ENCODE data around the gene SMAD2. TPM values are rescaled to one million over a fixed set of nuclear protein-coding genes. Genes with fewer than 3 reads are reported as not detected.
"Not testable (repeated sequence)": the region's sequence is repeated elsewhere in the genome, so short reads cannot be mapped to it uniquely, and the experiment has no call there.

Gene SMAD2
- polyA plus RNA-seq, 4 donors: 83.4 to 96.7 (median 84.5) TPM

GRCh38 chr18:47858607-47859006 is 71.9 kb downstream of the SMAD2 start:
- DNase-seq (ENCODE audit: low read depth in 4 of 4, low spot score in 2 of 4): no peak

GRCh38 chr18:47847635-47848034 is 82.8 kb downstream of the SMAD2 start:
- DNase-seq (ENCODE audit: low read depth in 4 of 4, low spot score in 2 of 4): no peak

GRCh38 chr18:47846431-47846830 is 84.0 kb downstream of the SMAD2 start:
- no peak for DNase-seq (ENCODE audit: low read depth in 4 of 4, low spot score in 2 of 4)

GRCh38 chr18:47844828-47845498 is 85.5 kb downstream of the SMAD2 start:
- DNase-seq (ENCODE audit: low read depth in 4 of 4, low spot score in 2 of 4): no peak

GRCh38 chr18:47842836-47843235 is 87.6 kb downstream of the SMAD2 start:
- DNase-seq (ENCODE audit: low read depth in 4 of 4, low spot score in 2 of 4): no peak

GRCh38 chr18:47838396-47838795 is 92.1 kb downstream of the SMAD2 start:
- DNase-seq (ENCODE audit: low read depth in 4 of 4, low spot score in 2 of 4): no peak

GRCh38 chr18:47832348-47832747 is 98.1 kb downstream of the SMAD2 start:
- DNase-seq (ENCODE audit: low read depth in 4 of 4, low spot score in 2 of 4): no peak

- DNase-seq (ENCODE audit: low read depth in 4 of 4, low spot score in 2 of 4): no peak
Measured at GRCh38 chr18:47831351-47831750, 99.1 kb downstream of the SMAD2 start.

- no peak for DNase-seq (ENCODE audit: low read depth in 4 of 4, low spot score in 2 of 4)
Measured at GRCh38 chr18:47830772-47831171, 99.7 kb downstream of the SMAD2 start.

GRCh38 chr18:47829831-47830230 is 100.6 kb downstream of the SMAD2 start:
- no peak for DNase-seq (ENCODE audit: low read depth in 4 of 4, low spot score in 2 of 4)

GRCh38 chr18:47828031-47828430 is 102.4 kb downstream of the SMAD2 start:
- not testable (repeated sequence) for DNase-seq (ENCODE audit: low read depth in 4 of 4, low spot score in 2 of 4)

GRCh38 chr18:47826157-47827074 is 104.0 kb downstream of the SMAD2 start:
- no peak for DNase-seq (ENCODE audit: low read depth in 4 of 4, low spot score in 2 of 4)

GRCh38 chr18:47821314-47821713 is 109.1 kb downstream of the SMAD2 start:
- no peak for DNase-seq (ENCODE audit: low read depth in 4 of 4, low spot score in 2 of 4)

GRCh38 chr18:47817795-47818077 is 112.7 kb downstream of the SMAD2 start:
- no peak for DNase-seq (ENCODE audit: low read depth in 4 of 4, low spot score in 2 of 4)

GRCh38 chr18:47817017-47817794 is 113.3 kb downstream of the SMAD2 start:
- no peak for DNase-seq (ENCODE audit: low read depth in 4 of 4, low spot score in 2 of 4)

GRCh38 chr18:47815486-47816270 is 114.8 kb downstream of the SMAD2 start:
- no peak for DNase-seq (ENCODE audit: low read depth in 4 of 4, low spot score in 2 of 4)

GRCh38 chr18:47809420-47809819 is 121.0 kb downstream of the SMAD2 start:
- DNase-seq (ENCODE audit: low read depth in 4 of 4, low spot score in 2 of 4): no peak

GRCh38 chr18:47802802-47803201 is 127.7 kb downstream of the SMAD2 start:
- no peak for DNase-seq (ENCODE audit: low read depth in 4 of 4, low spot score in 2 of 4)

- no peak for DNase-seq (ENCODE audit: low read depth in 4 of 4, low spot score in 2 of 4)
Measured at GRCh38 chr18:47801817-47802216, 128.6 kb downstream of the SMAD2 start.

- no peak for DNase-seq (ENCODE audit: low read depth in 4 of 4, low spot score in 2 of 4)
Measured at GRCh38 chr18:47800756-47801155, 129.7 kb downstream of the SMAD2 start.

GRCh38 chr18:47800248-47800647 is 130.2 kb downstream of the SMAD2 start:
- peak in 1 of 4 donors; percentile 23 for DNase-seq (ENCODE audit: low read depth in 4 of 4, low spot score in 2 of 4)
